ENCODE data around the gene TUSC2. TPM values are rescaled to one million over a fixed set of nuclear protein-coding genes. Genes with fewer than 3 reads are reported as not detected.

TUSC2 gene
- total and polyA plus RNA-seq, 2 experiments from 2014 or later, result 41.6 to 71.0 TPM

DNA sequence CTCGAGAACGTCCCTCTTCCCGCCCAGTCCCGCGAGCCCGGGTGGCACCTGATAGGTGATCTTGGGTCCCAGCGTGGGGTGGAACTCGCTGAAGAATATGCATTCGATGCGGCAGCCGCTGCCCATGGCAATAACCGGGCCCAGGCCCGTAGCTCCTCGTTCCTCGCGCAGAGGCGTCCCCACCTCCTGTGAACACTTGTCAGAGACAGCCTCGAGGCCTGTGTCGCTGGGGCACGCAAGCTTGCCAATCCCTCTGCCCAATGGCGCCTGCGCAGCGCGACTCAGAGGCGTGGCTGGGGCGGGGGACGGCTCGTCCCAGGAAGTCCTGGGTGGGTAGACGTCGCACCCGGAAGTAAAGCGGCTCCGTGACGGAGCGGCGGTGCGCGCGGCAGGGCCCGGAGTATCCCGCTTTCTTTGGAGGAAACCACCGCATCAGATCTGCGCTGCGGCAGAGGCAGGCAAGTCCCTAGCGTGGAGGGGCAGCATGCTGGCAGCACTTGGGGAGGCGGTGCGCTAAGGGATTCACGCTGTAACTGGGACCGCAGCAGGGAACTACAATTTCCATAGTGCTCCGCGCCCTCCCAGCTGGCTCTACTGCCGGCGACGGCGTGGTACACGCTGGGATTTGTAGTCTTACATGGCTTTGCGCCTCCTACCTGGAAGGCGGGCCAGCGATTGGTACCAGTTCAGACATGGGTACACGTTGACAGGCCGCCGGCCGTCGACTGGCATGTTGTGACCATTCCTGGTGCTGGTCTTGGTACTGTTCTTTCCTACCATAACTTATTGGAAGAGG is 22.7 kb upstream of the TUSC2 start, which contains the start of the genes CYB561D2 and NPRL2:
Gene CYB561D2, plus strand, starts transcription at position 336 of the 796 bp plus-strand sequence. CDS start 572 bp downstream, outside the sequence.
Gene NPRL2, minus strand, starts transcription at position 249 of the 796 bp plus-strand sequence. Its CDS starts 123 bp downstream, at position 126.
- Histone ChIP-seq H4K20me1 (replicated peaks; ENCODE audit: insufficient read depth) (peaks cover 3% of the 10 kb centered on the region; the same call in 1 of the 2 replicates), H3K27me3 (ENCODE audit: insufficient read depth) (peaks cover 12% of the 10 kb centered on the region; the same call in 1 of the 2 replicates), H2AFZ (peak within 1 kb of the TSS; percentile 98), H3K4me2 (peak within 1 kb of the TSS; percentile 99), H3K79me2 (replicated peaks; ENCODE audit: insufficient read depth) (no peaks in the 10 kb centered on the region), H3K36me3 (ENCODE audit: insufficient read depth) (no peaks in the 10 kb centered on the region), H3K9me2 (ENCODE audit: insufficient read depth) (no peaks in the 10 kb centered on the region), H3K4me1 (ENCODE audit: insufficient read depth) (peaks cover 3% of the 10 kb centered on the region; the same call in 1 of the 2 replicates), H3K27ac (ENCODE audit: low read depth) (no peak within 1 kb of the TSS), H3K4me3 (peak within 1 kb of the TSS; percentile 67), H3F3A (replicated peaks; ENCODE audit: low read depth) (0 out of 2 replicates have a peak, but pooled peaks cover 8% of the 10 kb centered on the region)
- TF ChIP-seq ZNF331 (CRISPR knock-in tag; IDR thresholded peaks at IDR 0.05; ENCODE audit: low read depth) (no peak), EZH2 (IDR thresholded peaks at IDR 0.05; ENCODE audit: low read depth, unreplicated experiment) (no peak), ZNF114 (CRISPR knock-in tag; IDR thresholded peaks at IDR 0.05) (no peak; the same call in 1 of the 2 replicates), POLR2AphosphoS5 (IDR thresholded peaks at IDR 0.05; ENCODE audit: low read depth) (peak; percentile 95), ZNF462 (CRISPR knock-in tag; IDR thresholded peaks at IDR 0.05) (no peak), STAT1 (IDR thresholded peaks at IDR 0.05; ENCODE audit: unreplicated experiment) (no peak), ETS1 (IDR thresholded peaks at IDR 0.05) (peak; percentile 100), CTCF (conservative IDR thresholded peaks at IDR 0.05; ENCODE audit: low read depth in 2 of 2) (no peak), CREB1 (CRISPR knock-in tag; IDR thresholded peaks at IDR 0.05; ENCODE audit: low read depth) (peak; percentile 81)
- ATAC-seq (peak; percentile 92), DNase-seq (ENCODE audit: low spot score) (peak; percentile 95)
- H3K9me3 Mint-ChIP-seq, result no peaks in the 10 kb centered on the region
- H3K4me3 Mint-ChIP-seq, result peak within 1 kb of the TSS; percentile 95
- peak within 1 kb of the TSS; percentile 93 for H3K27ac Mint-ChIP-seq
- peaks cover 16% of the 10 kb centered on the region for H3K4me1 Mint-ChIP-seq
- peaks cover 12% of the 10 kb centered on the region for H3K36me3 Mint-ChIP-seq (ENCODE audit: low read depth)
- H3K27me3 Mint-ChIP-seq (ENCODE audit: insufficient read depth, low read depth, poor library complexity), result peaks cover 13% of the 10 kb centered on the region

All from GM23338 (cell line).